GDM1 (cell line): ENCODE data around the gene KRT73.
A peak's percentile ranks its signal among the peaks of the same experiment; 100 is the strongest.

Source experiments
- DNase-seq: peaks from one replicate; lab custom pipeline; 2025; lab: John Stamatoyannopoulos, UW

KRT73 gene

DNA sequence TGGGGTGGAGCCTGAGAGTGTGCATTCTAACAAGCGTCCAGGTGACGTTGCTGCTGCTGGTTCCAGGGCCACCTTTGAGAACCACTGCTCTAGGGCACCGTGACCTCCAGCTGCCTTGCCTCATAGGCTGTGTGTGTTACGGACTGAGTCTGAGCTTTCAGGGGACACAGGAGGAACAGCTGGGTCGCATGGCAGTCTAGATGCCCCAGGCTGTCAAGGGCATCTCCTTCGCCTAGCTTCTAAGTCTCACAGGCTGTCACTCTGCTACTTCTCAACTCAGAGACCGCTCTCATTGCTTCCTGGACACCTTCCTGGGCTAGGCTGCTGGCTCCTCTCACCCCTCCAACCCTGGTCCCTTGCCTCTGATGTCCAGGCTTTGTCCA lies 965 bp downstream of the KRT73 start:
- no peak for DNase-seq

DNA sequence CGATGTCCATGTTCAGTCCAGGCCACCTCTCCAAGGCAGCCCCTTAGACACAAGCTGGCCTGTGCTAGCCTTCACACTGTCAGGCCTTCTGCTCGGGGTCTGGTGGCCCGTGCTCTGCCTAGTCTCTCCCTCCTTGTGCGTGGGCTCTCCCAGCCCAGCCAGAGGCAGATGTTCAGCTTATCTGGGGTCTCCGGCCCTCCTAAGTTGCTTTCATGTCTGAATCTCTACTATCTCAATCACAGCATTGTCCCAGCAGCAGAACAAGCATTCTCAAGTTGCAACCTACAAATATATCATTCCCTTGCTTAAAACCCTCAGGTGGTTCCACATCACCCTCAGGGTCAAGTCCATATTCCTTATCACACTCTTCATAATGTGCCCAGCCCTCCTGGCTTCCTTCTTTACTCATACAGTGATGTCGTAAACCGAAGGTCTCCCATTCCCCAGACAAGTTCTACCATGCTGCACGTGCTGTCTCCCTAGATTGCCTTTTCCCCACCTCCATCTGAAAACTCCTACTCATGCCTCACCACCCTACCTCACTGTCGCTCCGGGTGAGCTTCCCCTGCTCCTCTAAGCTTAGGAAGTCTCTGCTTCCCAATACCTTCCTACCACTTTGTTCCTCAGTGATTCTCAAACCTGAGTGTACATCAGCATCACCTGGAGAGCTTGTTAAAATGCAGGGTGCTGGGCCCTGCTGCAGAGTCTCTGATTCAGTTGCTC lies 1.5 kb downstream of the KRT73 start:
- DNase-seq = no peak

- DNase-seq = no peak
These were observed 2.4 kb downstream of the KRT73 start for GRCh38 chr12:52615912-52616311.

GRCh38 chr12:52615208-52615868 lies 3.0 kb downstream of the KRT73 start:
- peak; percentile 43 for DNase-seq

GRCh38 chr12:52614381-52615207 lies 3.8 kb downstream of the KRT73 start:
- DNase-seq = no peak

- no peak for DNase-seq
These were observed 4.9 kb downstream of the KRT73 start for GRCh38 chr12:52613384-52614030.

DNA sequence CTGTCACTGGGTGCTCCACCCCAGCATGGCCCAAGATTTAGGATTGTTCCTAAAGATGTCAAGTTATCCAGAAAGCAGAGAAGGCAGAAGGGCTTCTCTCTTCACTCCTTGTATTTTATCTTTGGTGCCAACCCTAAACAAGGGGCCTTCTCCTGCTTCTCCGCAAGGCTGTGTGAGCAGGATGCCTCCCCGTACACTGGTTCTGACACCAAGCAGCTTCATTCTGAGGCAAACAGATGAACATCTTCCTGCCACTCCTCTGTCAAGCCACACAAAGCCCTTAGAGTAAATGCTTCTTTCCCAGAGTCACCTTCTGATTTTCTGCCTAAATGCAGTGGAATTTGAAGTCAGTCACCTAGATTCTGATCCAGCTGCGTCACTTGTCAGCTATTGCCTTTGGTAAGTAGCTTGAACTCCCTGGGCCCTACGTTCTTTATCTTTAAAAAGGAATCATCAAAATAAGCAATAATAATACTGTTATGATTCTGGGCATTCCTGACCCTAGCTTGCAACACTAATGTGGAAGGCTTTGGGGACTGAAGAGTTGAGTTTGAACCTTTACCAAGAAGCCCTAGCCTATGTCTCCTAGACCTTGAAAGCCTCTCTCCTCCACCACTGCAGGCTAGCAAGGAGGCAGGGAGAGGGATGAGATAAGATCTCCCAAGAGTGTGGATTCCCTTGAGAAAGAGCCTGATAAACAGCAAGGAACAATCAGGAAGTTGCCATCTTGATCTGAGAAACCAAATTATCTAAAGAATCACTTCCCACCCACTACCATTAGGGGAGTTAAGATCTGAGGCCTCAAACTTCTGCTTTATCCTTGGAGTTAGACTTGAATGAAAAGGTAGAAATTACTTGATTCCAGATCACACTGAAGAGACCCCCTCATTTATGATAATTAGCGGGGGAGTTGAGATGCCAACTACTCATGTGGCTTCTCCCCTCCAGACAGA lies 5.7 kb downstream of the KRT73 start:
- DNase-seq = no peak

DNA sequence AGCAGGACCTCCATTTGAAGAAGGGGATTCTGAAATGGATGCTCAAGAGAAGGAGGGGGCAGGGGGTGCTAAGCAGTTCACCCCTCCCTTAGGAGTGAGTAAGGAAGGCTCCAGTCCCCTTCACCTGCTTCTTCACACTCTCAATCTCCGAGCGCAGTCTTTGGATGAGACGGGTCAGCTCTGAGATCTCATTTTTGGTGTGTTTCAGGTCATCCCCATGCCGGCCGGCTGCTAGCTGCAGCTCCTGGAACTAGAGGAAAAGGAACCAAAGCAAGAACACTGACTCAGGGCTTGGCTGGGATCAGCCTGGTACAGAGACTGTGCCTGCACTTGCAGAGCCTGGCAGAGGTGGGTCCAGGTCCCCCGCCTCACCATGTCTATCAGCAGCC lies 7.3 kb downstream of the KRT73 start:
- DNase-seq = no peak

DNA sequence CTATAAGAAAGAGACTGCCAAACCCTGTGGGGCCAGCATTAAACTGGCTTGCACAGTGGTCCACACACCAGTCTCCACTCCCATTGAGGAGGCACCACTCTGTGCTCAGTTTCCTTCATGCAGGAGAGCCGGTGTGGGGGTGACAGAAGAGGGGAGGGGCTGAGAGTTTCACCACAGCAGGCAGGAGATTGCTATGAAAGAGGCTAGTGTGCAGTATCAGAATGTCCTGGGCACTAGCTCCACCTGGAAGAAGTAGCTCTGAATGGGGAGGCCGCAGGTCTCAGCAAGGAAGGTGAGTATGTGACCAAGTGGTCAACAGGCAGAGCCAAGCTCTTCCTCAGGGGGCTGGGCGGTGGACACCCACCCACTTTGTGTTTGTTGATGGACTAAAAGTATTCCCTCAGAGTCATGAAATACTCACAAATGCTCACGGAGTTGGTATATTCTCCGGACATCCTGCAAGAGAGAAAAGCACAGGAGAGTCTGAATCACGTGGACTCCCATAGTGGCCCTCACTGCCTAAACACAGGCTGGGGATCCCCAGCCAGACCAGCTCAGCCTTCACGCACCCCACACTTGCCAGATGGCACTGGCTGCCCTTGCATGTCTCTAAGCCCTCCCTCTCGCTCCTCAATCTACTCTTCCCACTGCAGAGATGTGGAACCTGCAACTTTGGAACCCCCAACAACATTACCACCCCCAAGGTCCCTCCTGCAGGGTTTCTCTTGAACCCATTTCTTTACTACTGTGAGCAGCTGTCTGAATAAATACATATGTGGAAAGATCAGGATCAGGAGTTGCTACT lies 9.3 kb downstream of the KRT73 start:
- DNase-seq = no peak

DNA sequence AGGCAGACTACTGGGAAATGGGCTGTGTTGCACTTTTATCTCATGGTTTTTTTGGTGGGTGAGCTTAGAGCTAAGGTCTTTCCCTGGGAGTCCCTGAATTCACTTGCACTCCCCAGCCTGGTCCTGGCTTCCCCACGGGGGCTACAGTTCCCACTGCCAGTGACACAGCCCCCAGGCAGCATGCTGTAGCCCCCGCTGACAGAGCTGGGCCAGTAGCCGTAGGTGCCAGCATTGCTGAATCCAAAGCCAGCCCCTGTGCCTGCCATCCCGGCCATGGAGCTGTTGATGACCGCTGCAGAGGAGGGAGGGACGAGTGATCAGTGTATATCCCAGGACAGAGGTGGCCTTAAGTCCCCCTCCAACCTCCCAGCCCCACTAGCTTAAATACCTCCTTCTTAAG lies 10.2 kb downstream of the KRT73 start:
- no peak for DNase-seq

GRCh38 chr12:52607314-52607713 lies 11.0 kb downstream of the KRT73 start:
- DNase-seq = no peak

GRCh38 chr12:52606581-52607218 lies 11.7 kb downstream of the KRT73 start:
- no peak for DNase-seq

DNA sequence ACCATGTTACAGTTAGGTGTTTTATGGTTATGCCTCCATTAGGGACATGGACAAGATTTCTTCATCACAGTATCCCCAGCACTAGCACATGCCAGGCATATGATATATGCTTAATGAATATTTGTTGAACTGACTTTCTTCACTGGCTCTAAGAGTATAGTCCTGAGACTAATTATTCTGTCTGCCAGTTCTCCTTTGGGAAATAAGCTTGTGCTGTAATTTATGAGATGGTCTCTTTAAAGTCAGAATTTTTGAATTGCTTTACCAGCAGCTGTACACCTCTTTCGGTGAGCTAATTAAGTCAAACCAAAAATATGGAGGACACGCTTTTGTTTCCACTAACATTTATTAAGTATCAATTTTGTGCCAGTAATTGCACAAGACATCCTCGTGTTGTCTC lies 12.3 kb downstream of the KRT73 start:
- DNase-seq = no peak

DNA sequence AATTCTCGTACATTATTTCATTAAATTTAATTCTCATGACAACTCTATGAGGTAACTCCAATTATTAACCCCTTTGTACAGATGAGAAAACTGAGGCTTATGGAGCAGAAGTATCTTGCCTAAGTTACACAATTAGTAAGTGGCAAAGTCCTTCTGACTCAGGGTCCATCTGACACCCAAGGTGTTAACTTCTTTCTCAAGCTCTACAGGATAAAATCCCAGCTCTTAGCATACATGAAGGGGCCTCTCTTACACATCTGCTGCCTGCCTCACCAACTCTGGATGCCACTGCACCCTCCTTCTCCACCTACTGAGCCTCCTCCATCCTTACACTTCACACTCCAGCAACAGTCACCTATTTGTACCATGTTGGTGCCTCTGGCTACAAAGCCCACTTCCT lies 12.8 kb downstream of the KRT73 start:
- DNase-seq = no peak

- DNase-seq = no peak
These were observed 13.5 kb downstream of the KRT73 start for GRCh38 chr12:52604859-52605258.

DNA sequence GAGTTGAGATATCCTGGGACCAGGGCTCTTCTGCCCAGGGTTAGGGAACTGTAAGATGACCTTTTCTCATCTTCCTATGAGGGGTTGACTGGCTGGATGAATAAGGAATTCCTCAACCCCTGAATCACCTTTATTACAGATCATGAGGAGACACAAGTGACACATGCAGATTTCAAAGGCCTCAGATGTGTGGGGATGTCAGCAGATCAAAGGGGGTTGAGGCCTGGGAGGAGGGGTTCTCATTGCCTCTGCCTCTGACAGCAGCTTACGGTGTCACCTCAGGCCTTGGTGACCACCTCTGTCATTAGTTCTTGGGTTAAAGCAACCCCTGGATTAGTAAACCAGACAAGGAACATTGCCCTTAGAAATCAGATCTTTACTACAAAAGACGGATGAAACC lies 15.0 kb downstream of the KRT73 start:
- no peak for DNase-seq

DNA sequence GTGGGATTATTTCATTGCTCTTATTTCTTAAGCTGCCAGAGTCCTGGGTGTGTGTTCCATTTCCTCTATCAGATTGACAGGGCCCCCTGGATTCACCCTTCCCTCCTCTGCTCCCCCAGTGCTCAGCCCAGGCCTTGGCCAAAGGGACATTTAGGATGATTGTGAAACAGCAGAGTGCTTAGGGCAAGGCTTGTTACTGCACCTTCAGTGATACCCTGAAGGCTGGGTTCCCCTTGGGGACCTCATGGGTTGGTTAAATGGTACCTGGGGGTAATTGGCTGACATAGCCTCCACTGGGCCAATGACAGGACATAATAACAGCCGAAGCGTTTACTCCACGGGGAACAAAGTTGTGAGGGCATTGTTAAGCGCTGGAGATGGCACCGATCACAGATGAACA lies 15.8 kb downstream of the KRT73 start:
- no peak for DNase-seq

GRCh38 chr12:52601671-52602070 lies 16.7 kb downstream of the KRT73 start:
- no peak for DNase-seq

GRCh38 chr12:52600941-52601481 lies 17.3 kb downstream of the KRT73 start, which contains the start of gene KRT72:
Gene KRT72 (minus strand): TSS chr12:52601463. CDS start chr12:52601452, 11 bp downstream.
- no peak for DNase-seq

DNA sequence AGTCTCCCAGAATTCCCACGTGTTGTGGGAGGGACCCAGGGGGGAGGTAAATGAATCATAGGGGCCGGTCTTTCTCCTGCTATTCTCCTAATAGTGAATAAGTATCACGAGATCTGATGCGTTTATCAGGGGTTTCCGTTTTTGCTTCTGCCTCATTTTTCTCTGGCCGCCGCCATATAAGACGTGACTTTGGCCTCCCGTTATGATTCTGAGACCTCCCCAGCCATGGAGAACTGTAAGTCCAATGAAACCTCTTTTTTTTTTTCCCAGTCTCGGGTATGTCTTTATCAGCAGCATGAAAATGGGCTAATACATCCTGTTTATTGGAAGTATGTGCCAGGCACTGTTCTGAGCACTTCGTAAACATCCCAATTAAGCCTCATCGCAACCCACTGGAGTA lies 17.9 kb downstream of the KRT73 start:
- DNase-seq = no peak
